Gastrocnemius medialis (tissue), 4 donors: ENCODE data around the gene PSG5.

Source experiments
- CTCF ChIP-seq, 5 experiments: fragments of 450-650 bp in 3 of 5; fragments of 200-600 bp in 2 of 5; sonication (generic) in 2 of 5; IDR thresholded peaks in 4 of 5; conservative IDR thresholded peaks in 1 of 5; 1 replicate in 4 of 5; 2 replicates in 1 of 5; pipeline ENCODE4 v1.5.1; 2016 to 2019; ENCODE audit warnings: antibody characterized with exemption in 5 of 5, mild to moderate bottlenecking in 3 of 5, moderate library complexity in 3 of 5
- POLR2A ChIP-seq, 2 donors: fragments of 450-650 bp; IDR thresholded peaks; one replicate each; pipeline ENCODE4 v1.6.1; 2017; ENCODE audit warnings: antibody characterized with exemption in 2 of 2, mild to moderate bottlenecking in 2 of 2, moderate library complexity in 2 of 2

DNA sequence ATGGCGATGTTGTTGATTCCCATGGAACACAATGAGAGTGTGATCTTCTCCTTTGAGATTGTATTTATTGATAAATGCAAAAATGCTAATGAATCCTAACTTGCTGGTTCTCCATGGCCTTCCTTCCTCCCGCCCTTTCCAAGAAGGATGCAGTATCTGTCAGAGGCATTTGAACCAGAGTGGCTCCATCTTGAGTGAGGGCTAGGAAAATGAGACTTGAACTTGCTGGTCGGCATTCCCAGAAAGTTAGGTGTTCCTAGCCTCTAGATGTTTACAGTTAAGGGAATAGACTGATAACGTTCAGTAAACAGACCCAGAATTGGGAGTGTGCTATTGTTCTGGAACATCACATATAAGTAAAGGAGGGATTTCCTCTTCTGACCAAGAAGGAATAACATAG, 59.6 kb downstream of the PSG5 start:
- TF ChIP-seq CTCF (IDR thresholded peaks at IDR 0.05 in 4 of 5, conservative IDR thresholded peaks at IDR 0.05 in 1 of 5) (no peak), POLR2A (IDR thresholded peaks at IDR 0.05) (no peak)
